ENCODE results near the gene COQ10A. TPM values are rescaled to one million over a fixed set of nuclear protein-coding genes. Genes with fewer than 3 reads are reported as not detected.

COQ10A gene
- total and polyA plus RNA-seq, 2 of the 13 experiments (the other 11 are each of a cell fraction or from before 2014, with no cell fraction given), result 21.0 to 37.3 TPM

DNA sequence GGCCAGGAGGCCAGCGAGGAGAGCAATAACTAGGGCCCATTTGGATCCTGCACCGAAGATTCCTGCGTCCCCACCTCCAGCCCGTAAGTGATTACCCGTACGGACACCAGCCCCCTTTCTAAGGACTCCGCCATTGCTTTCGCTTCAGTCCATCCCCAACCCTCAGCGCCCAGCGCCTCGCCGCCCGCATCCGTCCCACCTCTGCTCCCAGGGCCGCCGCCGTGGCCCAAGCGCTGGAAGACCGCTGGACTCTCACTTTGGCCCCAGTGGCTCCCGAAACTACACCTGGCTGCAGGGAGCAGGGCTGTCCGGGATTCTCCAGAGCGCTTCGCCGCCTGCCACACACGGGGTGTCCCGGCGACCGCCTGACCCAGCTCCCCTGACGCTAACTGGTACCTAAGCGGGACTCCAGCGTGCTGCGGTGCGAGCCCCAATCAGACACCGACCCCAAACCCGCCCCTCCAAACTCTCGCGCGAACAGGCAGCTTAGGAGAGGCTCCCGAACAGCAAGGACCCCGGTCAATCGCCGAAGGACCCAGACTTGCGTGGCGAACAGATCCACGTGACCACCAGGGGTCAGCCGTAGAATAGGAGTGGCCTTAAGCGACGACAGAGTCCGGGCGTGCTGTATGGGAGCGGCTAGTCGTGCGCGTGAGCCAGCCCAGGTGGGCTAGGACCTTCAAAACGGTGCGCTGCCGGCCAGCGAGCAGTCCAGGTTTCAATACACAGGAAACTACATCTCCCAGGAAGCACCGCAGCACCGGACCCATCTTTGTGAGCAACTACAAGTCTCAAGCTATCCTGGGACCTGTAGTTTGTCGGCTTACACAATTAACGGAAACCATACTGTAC is 49.1 kb downstream of the COQ10A start, which contains the start of gene CNPY2 (continued):
- TF ChIP-seq, protein P1, sequence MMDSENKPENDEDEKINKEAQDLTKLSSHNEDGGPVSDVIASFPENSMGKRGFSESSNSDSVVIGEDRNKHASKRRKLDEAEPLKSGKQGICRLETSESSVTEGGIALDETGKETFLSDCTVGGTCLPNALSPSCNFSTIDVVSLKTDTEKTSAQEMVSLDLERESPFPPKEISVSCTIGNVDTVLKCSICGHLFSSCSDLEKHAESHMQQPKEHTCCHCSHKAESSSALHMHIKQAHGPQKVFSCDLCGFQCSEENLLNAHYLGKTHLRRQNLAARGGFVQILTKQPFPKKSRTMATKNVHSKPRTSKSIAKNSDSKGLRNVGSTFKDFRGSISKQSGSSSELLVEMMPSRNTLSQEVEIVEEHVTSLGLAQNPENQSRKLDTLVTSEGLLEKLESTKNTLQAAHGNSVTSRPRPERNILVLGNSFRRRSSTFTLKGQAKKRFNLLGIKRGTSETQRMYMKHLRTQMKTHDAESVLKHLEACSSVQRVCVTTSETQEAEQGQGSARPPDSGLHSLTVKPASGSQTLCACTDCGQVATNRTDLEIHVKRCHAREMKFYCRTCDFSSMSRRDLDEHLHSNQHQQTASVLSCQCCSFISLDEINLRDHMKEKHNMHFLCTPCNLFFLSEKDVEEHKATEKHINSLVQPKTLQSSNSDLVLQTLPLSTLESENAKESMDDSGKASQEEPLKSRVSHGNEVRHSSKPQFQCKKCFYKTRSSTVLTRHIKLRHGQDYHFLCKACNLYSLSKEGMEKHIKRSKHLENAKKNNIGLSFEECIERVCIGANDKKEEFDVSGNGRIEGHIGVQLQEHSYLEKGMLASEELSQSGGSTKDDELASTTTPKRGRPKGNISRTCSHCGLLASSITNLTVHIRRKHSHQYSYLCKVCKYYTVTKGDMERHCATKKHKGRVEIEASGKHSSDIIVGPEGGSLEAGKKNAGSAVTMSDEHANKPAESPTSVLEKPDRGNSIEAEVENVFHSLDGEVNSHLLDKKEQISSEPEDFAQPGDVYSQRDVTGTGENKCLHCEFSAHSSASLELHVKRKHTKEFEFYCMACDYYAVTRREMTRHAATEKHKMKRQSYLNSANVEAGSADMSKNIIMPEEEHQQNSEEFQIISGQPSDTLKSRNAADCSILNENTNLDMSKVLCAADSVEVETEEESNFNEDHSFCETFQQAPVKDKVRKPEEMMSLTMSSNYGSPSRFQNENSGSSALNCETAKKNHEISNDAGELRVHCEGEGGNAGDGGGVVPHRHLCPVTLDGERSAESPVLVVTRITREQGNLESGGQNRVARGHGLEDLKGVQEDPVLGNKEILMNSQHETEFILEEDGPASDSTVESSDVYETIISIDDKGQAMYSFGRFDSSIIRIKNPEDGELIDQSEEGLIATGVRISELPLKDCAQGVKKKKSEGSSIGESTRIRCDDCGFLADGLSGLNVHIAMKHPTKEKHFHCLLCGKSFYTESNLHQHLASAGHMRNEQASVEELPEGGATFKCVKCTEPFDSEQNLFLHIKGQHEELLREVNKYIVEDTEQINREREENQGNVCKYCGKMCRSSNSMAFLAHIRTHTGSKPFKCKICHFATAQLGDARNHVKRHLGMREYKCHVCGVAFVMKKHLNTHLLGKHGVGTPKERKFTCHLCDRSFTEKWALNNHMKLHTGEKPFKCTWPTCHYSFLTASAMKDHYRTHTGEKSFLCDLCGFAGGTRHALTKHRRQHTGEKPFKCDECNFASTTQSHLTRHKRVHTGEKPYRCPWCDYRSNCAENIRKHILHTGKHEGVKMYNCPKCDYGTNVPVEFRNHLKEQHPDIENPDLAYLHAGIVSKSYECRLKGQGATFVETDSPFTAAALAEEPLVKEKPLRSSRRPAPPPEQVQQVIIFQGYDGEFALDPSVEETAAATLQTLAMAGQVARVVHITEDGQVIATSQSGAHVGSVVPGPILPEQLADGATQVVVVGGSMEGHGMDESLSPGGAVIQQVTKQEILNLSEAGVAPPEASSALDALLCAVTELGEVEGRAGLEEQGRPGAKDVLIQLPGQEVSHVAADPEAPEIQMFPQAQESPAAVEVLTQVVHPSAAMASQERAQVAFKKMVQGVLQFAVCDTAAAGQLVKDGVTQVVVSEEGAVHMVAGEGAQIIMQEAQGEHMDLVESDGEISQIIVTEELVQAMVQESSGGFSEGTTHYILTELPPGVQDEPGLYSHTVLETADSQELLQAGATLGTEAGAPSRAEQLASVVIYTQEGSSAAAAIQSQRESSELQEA (CRISPR knock-in tag; IDR thresholded peaks at IDR 0.05; ENCODE audit: not compliant biosample characterization), result peak; percentile 65
- TF ChIP-seq ZFYVE20 (CRISPR knock-in tag; IDR thresholded peaks at IDR 0.05; ENCODE audit: borderline replicate concordance, low read depth) (peak; percentile 68; the same call in 1 of the 2 replicates), ZBTB38 (CRISPR knock-in tag; IDR thresholded peaks at IDR 0.05) (no peak; the same call in 1 of the 2 replicates), ZNF256 (CRISPR knock-in tag; conservative IDR thresholded peaks at IDR 0.05) (0 out of 2 replicates have a peak, but pooled peaks have one; percentile 65), ZFX (CRISPR knock-in tag; IDR thresholded peaks at IDR 0.05; ENCODE audit: low read depth) (peak; percentile 78), TCF7L2 (IDR thresholded peaks at IDR 0.05; ENCODE audit: low read depth, low read length) (no peak), ATM (IDR thresholded peaks at IDR 0.05; ENCODE audit: borderline replicate concordance) (no peak; the same call in 1 of the 2 replicates), PITX1 (CRISPR knock-in tag; IDR thresholded peaks at IDR 0.05) (peak; percentile 65)
- TF ChIP-seq, protein P2, sequence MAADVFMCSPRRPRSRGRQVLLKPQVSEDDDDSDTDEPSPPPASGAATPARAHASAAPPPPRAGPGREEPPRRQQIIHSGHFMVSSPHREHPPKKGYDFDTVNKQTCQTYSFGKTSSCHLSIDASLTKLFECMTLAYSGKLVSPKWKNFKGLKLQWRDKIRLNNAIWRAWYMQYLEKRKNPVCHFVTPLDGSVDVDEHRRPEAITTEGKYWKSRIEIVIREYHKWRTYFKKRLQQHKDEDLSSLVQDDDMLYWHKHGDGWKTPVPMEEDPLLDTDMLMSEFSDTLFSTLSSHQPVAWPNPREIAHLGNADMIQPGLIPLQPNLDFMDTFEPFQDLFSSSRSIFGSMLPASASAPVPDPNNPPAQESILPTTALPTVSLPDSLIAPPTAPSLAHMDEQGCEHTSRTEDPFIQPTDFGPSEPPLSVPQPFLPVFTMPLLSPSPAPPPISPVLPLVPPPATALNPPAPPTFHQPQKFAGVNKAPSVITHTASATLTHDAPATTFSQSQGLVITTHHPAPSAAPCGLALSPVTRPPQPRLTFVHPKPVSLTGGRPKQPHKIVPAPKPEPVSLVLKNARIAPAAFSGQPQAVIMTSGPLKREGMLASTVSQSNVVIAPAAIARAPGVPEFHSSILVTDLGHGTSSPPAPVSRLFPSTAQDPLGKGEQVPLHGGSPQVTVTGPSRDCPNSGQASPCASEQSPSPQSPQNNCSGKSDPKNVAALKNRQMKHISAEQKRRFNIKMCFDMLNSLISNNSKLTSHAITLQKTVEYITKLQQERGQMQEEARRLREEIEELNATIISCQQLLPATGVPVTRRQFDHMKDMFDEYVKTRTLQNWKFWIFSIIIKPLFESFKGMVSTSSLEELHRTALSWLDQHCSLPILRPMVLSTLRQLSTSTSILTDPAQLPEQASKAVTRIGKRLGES (CRISPR knock-in tag; IDR thresholded peaks at IDR 0.05; ENCODE audit: borderline replicate concordance), result 0 out of 2 replicates have a peak, but pooled peaks have one; percentile 64
- TF ChIP-seq, protein P3, sequence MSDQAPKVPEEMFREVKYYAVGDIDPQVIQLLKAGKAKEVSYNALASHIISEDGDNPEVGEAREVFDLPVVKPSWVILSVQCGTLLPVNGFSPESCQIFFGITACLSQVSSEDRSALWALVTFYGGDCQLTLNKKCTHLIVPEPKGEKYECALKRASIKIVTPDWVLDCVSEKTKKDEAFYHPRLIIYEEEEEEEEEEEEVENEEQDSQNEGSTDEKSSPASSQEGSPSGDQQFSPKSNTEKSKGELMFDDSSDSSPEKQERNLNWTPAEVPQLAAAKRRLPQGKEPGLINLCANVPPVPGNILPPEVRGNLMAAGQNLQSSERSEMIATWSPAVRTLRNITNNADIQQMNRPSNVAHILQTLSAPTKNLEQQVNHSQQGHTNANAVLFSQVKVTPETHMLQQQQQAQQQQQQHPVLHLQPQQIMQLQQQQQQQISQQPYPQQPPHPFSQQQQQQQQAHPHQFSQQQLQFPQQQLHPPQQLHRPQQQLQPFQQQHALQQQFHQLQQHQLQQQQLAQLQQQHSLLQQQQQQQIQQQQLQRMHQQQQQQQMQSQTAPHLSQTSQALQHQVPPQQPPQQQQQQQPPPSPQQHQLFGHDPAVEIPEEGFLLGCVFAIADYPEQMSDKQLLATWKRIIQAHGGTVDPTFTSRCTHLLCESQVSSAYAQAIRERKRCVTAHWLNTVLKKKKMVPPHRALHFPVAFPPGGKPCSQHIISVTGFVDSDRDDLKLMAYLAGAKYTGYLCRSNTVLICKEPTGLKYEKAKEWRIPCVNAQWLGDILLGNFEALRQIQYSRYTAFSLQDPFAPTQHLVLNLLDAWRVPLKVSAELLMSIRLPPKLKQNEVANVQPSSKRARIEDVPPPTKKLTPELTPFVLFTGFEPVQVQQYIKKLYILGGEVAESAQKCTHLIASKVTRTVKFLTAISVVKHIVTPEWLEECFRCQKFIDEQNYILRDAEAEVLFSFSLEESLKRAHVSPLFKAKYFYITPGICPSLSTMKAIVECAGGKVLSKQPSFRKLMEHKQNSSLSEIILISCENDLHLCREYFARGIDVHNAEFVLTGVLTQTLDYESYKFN (CRISPR knock-in tag; conservative IDR thresholded peaks at IDR 0.05), result peak; percentile 60

All from HepG2 (cell line).